HK-2 (cell line): ENCODE measurements around the gene TMEM54.
A peak's percentile ranks its signal among the peaks of the same experiment; 100 is the strongest.

Source experiments
- DNase-seq: peaks from one replicate; pipeline ENCODE4 v3.0.0-alpha.2; 2018; ENCODE audit not compliant: unreplicated experiment

TMEM54 gene

GRCh38 chr1:32900956-32901822, at the start of gene TMEM54:
Gene TMEM54, minus strand, starts transcription at chr1:32901389. Its CDS starts 151 bp downstream, at chr1:32901238.
- DNase-seq: peak; percentile 47

- DNase-seq: no peak
Measured at GRCh38 chr1:32949519-32949918, 48.3 kb upstream of the TMEM54 start.

- no peak for DNase-seq
Measured at GRCh38 chr1:32948905-32949304, 47.7 kb upstream of the TMEM54 start.

- no peak for DNase-seq
Measured at GRCh38 chr1:32948390-32948722, 47.2 kb upstream of the TMEM54 start.

GRCh38 chr1:32947669-32948389, 46.6 kb upstream of the TMEM54 start:
- DNase-seq: no peak

- DNase-seq: no peak
Measured at GRCh38 chr1:32946413-32946812, 45.2 kb upstream of the TMEM54 start.

- DNase-seq: no peak
Measured at GRCh38 chr1:32944180-32944579, 43.0 kb upstream of the TMEM54 start.

- no peak for DNase-seq
Measured at GRCh38 chr1:32939655-32940371, 38.6 kb upstream of the TMEM54 start.

- DNase-seq: no peak
Measured at GRCh38 chr1:32937061-32937460, 35.9 kb upstream of the TMEM54 start.

- DNase-seq: no peak
Measured at GRCh38 chr1:32934535-32934934, 33.3 kb upstream of the TMEM54 start.

GRCh38 chr1:32933742-32934322, 32.6 kb upstream of the TMEM54 start:
- no peak for DNase-seq

GRCh38 chr1:32931760-32932159, 30.6 kb upstream of the TMEM54 start:
- no peak for DNase-seq

GRCh38 chr1:32929366-32929765, 28.2 kb upstream of the TMEM54 start:
- DNase-seq: no peak

- no peak for DNase-seq
Measured at GRCh38 chr1:32928715-32929114, 27.5 kb upstream of the TMEM54 start.

GRCh38 chr1:32928285-32928684, 27.1 kb upstream of the TMEM54 start:
- no peak for DNase-seq

- no peak for DNase-seq
Measured at GRCh38 chr1:32927441-32927840, 26.3 kb upstream of the TMEM54 start.

GRCh38 chr1:32926562-32926961, 25.4 kb upstream of the TMEM54 start:
- DNase-seq: no peak

- no peak for DNase-seq
Measured at GRCh38 chr1:32925403-32926162, 24.4 kb upstream of the TMEM54 start.

- no peak for DNase-seq
Measured at GRCh38 chr1:32924881-32925344, 23.7 kb upstream of the TMEM54 start.

- no peak for DNase-seq
Measured at GRCh38 chr1:32920833-32921232, 19.6 kb upstream of the TMEM54 start.
